RWPE1 (cell line): ENCODE measurements around the gene TMPRSS13.
"Not testable (repeated sequence)": the region's sequence is repeated elsewhere in the genome, so short reads cannot be mapped to it uniquely, and the experiment has no call there.

Source experiments
- CTCF ChIA-PET: fragments of 350-600 bp; sonication (Branson Sonifier 250); formaldehyde crosslinking; extraction: SDS; loops from one replicate; lab custom pipeline; 2021; lab: Yijun Ruan, JAX
- POLR2A ChIA-PET: fragments of 400-600 bp; formaldehyde crosslinking; extraction: SDS; loops from one replicate; lab custom pipeline; 2020; ENCODE audit warnings: antibody characterized with exemption; ENCODE audit not compliant: low non-redundant PET; lab: Yijun Ruan, JAX
- DNase-seq: peaks from one replicate; pipeline ENCODE4 v3.0.0; 2012; ENCODE audit warnings: low spot score
- H3K27ac ChIP-seq: fragments of 450-650 bp; 2 replicates; pipeline ENCODE4 v1.5.1; 2017
- CTCF ChIP-seq: fragments of 450-650 bp; conservative IDR thresholded peaks from 2 replicates; pipeline ENCODE4 v1.5.1; 2017; ENCODE audit warnings: low read depth, mild to moderate bottlenecking

The TMPRSS13 gene

GRCh38 chr11:117930668-117931330 lies 1.6 kb upstream of the TMPRSS13 start:
- POLR2A ChIA-PET: interaction anchor here (0.5 kb wide), 1 partner anchor 118 kb away, joined by 5 read pairs; no protein-coding TSS in a partner anchor
- H3K27ac ChIP-seq: no peak overlapping the region
- TF ChIP-seq CTCF: no peak
- DNase-seq: no peak
- CTCF ChIA-PET: no interaction called here

- CTCF ChIA-PET: interaction anchor here (0.6 to 1.0 kb wide), 5 partner anchors 9 to 504 kb away, joined by 3 to 8 read pairs (median 3); no protein-coding TSS in a partner anchor
- POLR2A ChIA-PET: interaction anchor here (0.5 kb wide), 1 partner anchor 119 kb away, joined by 5 read pairs; no protein-coding TSS in a partner anchor
- no peak for TF ChIP-seq CTCF
- DNase-seq: no peak
- no peak overlapping the region for H3K27ac ChIP-seq
These were observed 841 bp upstream of the TMPRSS13 start for GRCh38 chr11:117929916-117930570.

- TF ChIP-seq CTCF: no peak
- ChIA-PET CTCF (interaction anchor here (0.5 to 1.0 kb wide), 7 partner anchors 10 to 635 kb away, joined by 3 to 9 read pairs (median 3); no protein-coding TSS in a partner anchor), POLR2A (no interaction called here)
- no peak for DNase-seq
- H3K27ac ChIP-seq: no peak overlapping the region
These were observed 608 bp downstream of the TMPRSS13 start for GRCh38 chr11:117928446-117929141.

GRCh38 chr11:117927926-117928325 lies 1.3 kb downstream of the TMPRSS13 start:
- POLR2A ChIA-PET: no interaction called here
- no peak overlapping the region for H3K27ac ChIP-seq
- no peak for TF ChIP-seq CTCF
- CTCF ChIA-PET: interaction anchor here (0.6 to 0.7 kb wide), 3 partner anchors 25 to 198 kb away, joined by 3 read pairs; no protein-coding TSS in a partner anchor
- DNase-seq: no peak

GRCh38 chr11:117926166-117926565 lies 3.0 kb downstream of the TMPRSS13 start:
- POLR2A ChIA-PET, DNase-seq: not testable (repeated sequence)
- CTCF ChIA-PET: interaction anchor here (0.6 to 1.0 kb wide), 2 partner anchors 17 to 20 kb away, joined by 3 to 4 read pairs; no protein-coding TSS in a partner anchor

GRCh38 chr11:117925198-117925925 lies 3.8 kb downstream of the TMPRSS13 start:
- DNase-seq: no peak
- ChIA-PET CTCF (interaction anchor here (0.6 to 0.9 kb wide), 2 partner anchors 9 to 18 kb away, joined by 4 read pairs; no protein-coding TSS in a partner anchor), POLR2A (no interaction called here)
- H3K27ac ChIP-seq: no peak overlapping the region
- TF ChIP-seq CTCF: no peak

More at GRCh38 chr11:117926166-117926565, 3.0 kb downstream of the TMPRSS13 start:
- not testable (repeated sequence) for H3K27ac ChIP-seq
